Astrocyte of the hippocampus (primary cell): ENCODE measurements around the gene PRIMPOL.
"Not testable (repeated sequence)": the region's sequence is repeated elsewhere in the genome, so short reads cannot be mapped to it uniquely, and the experiment has no call there.

Source experiments
- DNase-seq: peaks from one replicate; pipeline ENCODE4 v3.0.0; 2011; ENCODE audit warnings: low read depth, low spot score

PRIMPOL gene

GRCh38 chr4:184636897-184637296, 12.6 kb upstream of the PRIMPOL start:
- no peak for DNase-seq

- DNase-seq: no peak
Observed at GRCh38 chr4:184641022-184641421, 8.5 kb upstream of the PRIMPOL start.

GRCh38 chr4:184641451-184641850, 8.1 kb upstream of the PRIMPOL start:
- no peak for DNase-seq

- no peak for DNase-seq
Observed at GRCh38 chr4:184643731-184644130, 5.8 kb upstream of the PRIMPOL start.

GRCh38 chr4:184644553-184645307, 4.8 kb upstream of the PRIMPOL start:
- peak; percentile 59 for DNase-seq

GRCh38 chr4:184645904-184646610, 3.5 kb upstream of the PRIMPOL start:
- DNase-seq: no peak

- peak; percentile 25 for DNase-seq
Observed at GRCh38 chr4:184647266-184648053, 2.1 kb upstream of the PRIMPOL start.

GRCh38 chr4:184648054-184648312, 1.6 kb upstream of the PRIMPOL start:
- no peak for DNase-seq

GRCh38 chr4:184648313-184649025, 1.1 kb upstream of the PRIMPOL start:
- DNase-seq: peak; percentile 76

GRCh38 chr4:184649971-184650855, 675 bp downstream of the PRIMPOL start:
- DNase-seq: peak; percentile 75

- no peak for DNase-seq
Observed at GRCh38 chr4:184651899-184652298, 2.4 kb downstream of the PRIMPOL start.

- DNase-seq: not testable (repeated sequence)
Observed at GRCh38 chr4:184652681-184653080, 3.1 kb downstream of the PRIMPOL start.

- DNase-seq: peak; percentile 55
Observed at GRCh38 chr4:184653650-184654049, 4.1 kb downstream of the PRIMPOL start.

- no peak for DNase-seq
Observed at GRCh38 chr4:184655889-184656869, 6.6 kb downstream of the PRIMPOL start.

- no peak for DNase-seq
Observed at GRCh38 chr4:184657144-184657543, 7.6 kb downstream of the PRIMPOL start.

GRCh38 chr4:184657820-184658219, 8.3 kb downstream of the PRIMPOL start:
- not testable (repeated sequence) for DNase-seq

GRCh38 chr4:184660978-184661377, 11.4 kb downstream of the PRIMPOL start:
- no peak for DNase-seq

GRCh38 chr4:184662236-184662635, 12.7 kb downstream of the PRIMPOL start:
- no peak for DNase-seq

- no peak for DNase-seq
Observed at GRCh38 chr4:184664445-184665210, 15.1 kb downstream of the PRIMPOL start.
